Neural cell (in vitro differentiated cells): ENCODE results near the gene UIMC1. TPM values are rescaled to one million over a fixed set of nuclear protein-coding genes. Genes with fewer than 3 reads are reported as not detected.

ENCODE experiments used
- H2AFZ ChIP-seq: fragments of 200-600, 300-800 bp; sonication (generic), shearing (Covaris generic); 2 replicates; pipeline ENCODE4 v1.6.0; 2014; ENCODE audit warnings: low read depth, mild to moderate bottlenecking, antibody characterized with exemption, low read length, moderate library complexity
- H3F3A ChIP-seq: fragments of 200-600 bp; shearing (Covaris generic); 2 replicates; pipeline ENCODE4 v1.6.1; 2016; ENCODE audit warnings: mild to moderate bottlenecking, moderate library complexity, mixed read lengths, antibody characterized with exemption, low read length; ENCODE audit not compliant: insufficient read depth, poor library complexity, severe bottlenecking
- H3K27ac ChIP-seq: fragments of 200-600, 300-800 bp; sonication (generic), shearing (Covaris generic); 2 replicates; pipeline ENCODE4 v1.5.1; 2014; ENCODE audit warnings: mild to moderate bottlenecking, low read length, moderate library complexity
- H3K27me3 ChIP-seq: fragments of 300-800, 200-600 bp; sonication (generic), shearing (Covaris generic); 2 replicates; pipeline ENCODE4 v1.6.0; 2014; ENCODE audit warnings: mild to moderate bottlenecking, low read depth, low read length, moderate library complexity; ENCODE audit not compliant: insufficient read depth
- H3K36me3 ChIP-seq: fragments of 300-800, 200-600 bp; sonication (generic), shearing (Covaris generic); 2 replicates; pipeline ENCODE4 v1.5.1; 2014; ENCODE audit warnings: mild to moderate bottlenecking, antibody characterized with exemption, low read length, moderate library complexity; ENCODE audit not compliant: insufficient read depth
- H3K4me2 ChIP-seq: fragments of 300-800, 200-600 bp; sonication (generic), shearing (Covaris generic); 2 replicates; pipeline ENCODE4 v1.6.0; 2014; ENCODE audit warnings: mild to moderate bottlenecking, low read length
- H3K4me3 ChIP-seq: fragments of 300-800, 200-600 bp; sonication (generic), shearing (Covaris generic); 2 replicates; pipeline ENCODE4 v1.5.1; 2014; ENCODE audit warnings: mild to moderate bottlenecking, low read length, moderate library complexity
- H3K79me2 ChIP-seq: fragments of 200-600 bp; shearing (Covaris generic); replicated peaks from 2 replicates; pipeline ENCODE4 v1.6.0; 2014; ENCODE audit warnings: mild to moderate bottlenecking, low read length, moderate library complexity; ENCODE audit not compliant: insufficient read depth
- H3K9ac ChIP-seq: fragments of 300-800, 200-600 bp; sonication (generic), shearing (Covaris generic); 2 replicates; pipeline ENCODE4 v1.6.1; 2016; ENCODE audit warnings: mild to moderate bottlenecking, low read length, mixed read lengths
- H3K9me2 ChIP-seq: fragments of 200-600 bp; shearing (Covaris generic); 2 replicates; pipeline ENCODE4 v1.6.1; 2016; ENCODE audit warnings: mild to moderate bottlenecking, low read length, mixed read lengths; ENCODE audit not compliant: insufficient read depth
- H3K9me3 ChIP-seq: fragments of 200-600, 300-800 bp; sonication (generic), shearing (Covaris generic); 2 replicates; pipeline ENCODE4 v1.6.1; 2016; ENCODE audit warnings: mild to moderate bottlenecking, mixed run types, low read length, moderate library complexity, mixed read lengths
- H4K20me1 ChIP-seq: fragments of 200-600 bp; shearing (Covaris generic); 2 replicates; pipeline ENCODE4 v1.6.1; 2016; ENCODE audit warnings: mild to moderate bottlenecking, mixed run types; ENCODE audit not compliant: insufficient read depth
- CTCF ChIP-seq: fragments of 450-650 bp; IDR thresholded peaks from 2 replicates; pipeline ENCODE4 v1.5.1; 2014; ENCODE audit warnings: antibody characterized with exemption, mild to moderate bottlenecking, moderate library complexity; ENCODE audit not compliant: poor library complexity, severe bottlenecking
- EP300 ChIP-seq: fragments of 450-650 bp; conservative IDR thresholded peaks from 2 replicates; pipeline ENCODE4 v1.6.1; 2014; ENCODE audit warnings: antibody characterized with exemption, mild to moderate bottlenecking, moderate library complexity; ENCODE audit not compliant: poor library complexity, severe bottlenecking
- EZH2 ChIP-seq: fragments of 200-600, 300-800 bp; shearing (Covaris generic), sonication (generic); IDR thresholded peaks from 2 replicates; pipeline ENCODE4 v1.6.1; 2014; ENCODE audit warnings: antibody characterized with exemption, low read length, borderline replicate concordance, mild to moderate bottlenecking; ENCODE audit not compliant: insufficient read depth, poor library complexity, severe bottlenecking
- MXI1 ChIP-seq: fragments of 450-650 bp; conservative IDR thresholded peaks from 2 replicates; pipeline ENCODE4 v1.6.1; 2014; ENCODE audit warnings: antibody characterized with exemption, mild to moderate bottlenecking; ENCODE audit not compliant: poor library complexity, severe bottlenecking
- POLR2AphosphoS5 ChIP-seq: IDR thresholded peaks from 2 replicates; pipeline ENCODE4 v1.6.1; 2012
- RAD21 ChIP-seq: fragments of 450-650 bp; conservative IDR thresholded peaks from 2 replicates; pipeline ENCODE4 v1.6.1; 2014; ENCODE audit warnings: antibody characterized with exemption, mild to moderate bottlenecking, moderate library complexity
- REST ChIP-seq: IDR thresholded peaks from 2 replicates; pipeline ENCODE4 v1.6.1; 2012; ENCODE audit warnings: borderline replicate concordance
- SMC3 ChIP-seq: fragments of 450-650 bp; conservative IDR thresholded peaks from 2 replicates; pipeline ENCODE4 v1.6.1; 2014; ENCODE audit warnings: antibody characterized with exemption, mild to moderate bottlenecking, moderate library complexity; ENCODE audit not compliant: poor library complexity
- TAF1 ChIP-seq: IDR thresholded peaks from 2 replicates; pipeline ENCODE4 v1.6.1; 2012; ENCODE audit warnings: low read depth
- polyA plus RNA-seq: library from polyadenylated mRNA; depleted of rRNA; stranded (reverse); fragments of >200 nt; gene quantifications from 2 replicates; pipeline ENCODE4 v1.2.3, GENCODE V29; 2014

The UIMC1 gene
- polyA plus RNA-seq, 1 donor from 2014 or later, result 74.0 TPM

- no peak overlapping the region for H2AFZ ChIP-seq
- no peak for TF ChIP-seq MXI1
- TF ChIP-seq POLR2AphosphoS5, result no peak
- no peak for TF ChIP-seq CTCF
- TF ChIP-seq TAF1, result no peak
- no peak for TF ChIP-seq RAD21
- TF ChIP-seq SMC3, result no peak
- TF ChIP-seq EZH2, result no peak
- TF ChIP-seq EP300, result no peak
- TF ChIP-seq REST, result no peak
- H3K9ac ChIP-seq, result no peak overlapping the region
- no peaks in the 10 kb centered on the region for H3K36me3 ChIP-seq
- no peaks in the 10 kb centered on the region for H3K27me3 ChIP-seq
- H3K79me2 ChIP-seq, result no peaks in the 10 kb centered on the region
- H3F3A ChIP-seq, result no peaks in the 10 kb centered on the region
- H3K27ac ChIP-seq, result no peak overlapping the region
- no peaks in the 10 kb centered on the region for H3K9me3 ChIP-seq
- H3K4me2 ChIP-seq, result no peak overlapping the region
- H3K9me2 ChIP-seq, result no peaks in the 10 kb centered on the region
- no peak overlapping the region for H3K4me3 ChIP-seq
- no peaks in the 10 kb centered on the region for H4K20me1 ChIP-seq
Observed at GRCh38 chr5:176868126-176868525, 138.5 kb downstream of the UIMC1 start.

- no peaks in the 10 kb centered on the region for H3K9me2 ChIP-seq
- H3K4me3 ChIP-seq, result no peak overlapping the region
- H3K9ac ChIP-seq, result no peak overlapping the region
- H3K27ac ChIP-seq, result no peak overlapping the region
- no peaks in the 10 kb centered on the region for H4K20me1 ChIP-seq
- H3F3A ChIP-seq, result no peaks in the 10 kb centered on the region
- no peaks in the 10 kb centered on the region for H3K36me3 ChIP-seq
- H3K27me3 ChIP-seq, result no peaks in the 10 kb centered on the region
- no peak overlapping the region for H2AFZ ChIP-seq
- no peaks in the 10 kb centered on the region for H3K79me2 ChIP-seq
- TF ChIP-seq TAF1, result no peak
- no peak for TF ChIP-seq MXI1
- TF ChIP-seq EP300, result no peak
- no peak for TF ChIP-seq SMC3
- TF ChIP-seq REST, result no peak
- TF ChIP-seq RAD21, result no peak
- no peak for TF ChIP-seq CTCF
- H3K9me3 ChIP-seq, result no peaks in the 10 kb centered on the region
- H3K4me2 ChIP-seq, result no peak overlapping the region
Observed at GRCh38 chr5:176866707-176867310, 139.8 kb downstream of the UIMC1 start.
